ENCODE measurements around the gene POC1A.

POC1A gene

GRCh38 chr3:52154135-52155094 is at the start of gene POC1A:
POC1A (minus strand) TSS chr3:52154423; CDS start chr3:52154372, 51 bp downstream.
- DNase-seq: peak; percentile 86

GRCh38 chr3:52203701-52204100 is 49.5 kb upstream of the POC1A start:
- DNase-seq: no peak

- no peak for DNase-seq
These were observed 48.3 kb upstream of the POC1A start for GRCh38 chr3:52202384-52203077.

GRCh38 chr3:52200981-52201679 is 46.9 kb upstream of the POC1A start:
- no peak for DNase-seq

- no peak for DNase-seq
These were observed 44.7 kb upstream of the POC1A start for GRCh38 chr3:52198643-52199608.

- peak; percentile 87 for DNase-seq
These were observed 43.8 kb upstream of the POC1A start, which contains the start of gene ALAS1 for GRCh38 chr3:52197842-52198625. ALAS1 (plus strand) TSS chr3:52198160; CDS start chr3:52199242, 1,082 bp downstream.

- no peak for DNase-seq
These were observed 43.2 kb upstream of the POC1A start for GRCh38 chr3:52197499-52197841.

- no peak for DNase-seq
These were observed 42.8 kb upstream of the POC1A start for GRCh38 chr3:52196977-52197376.

GRCh38 chr3:52195823-52196331 is 41.7 kb upstream of the POC1A start:
- no peak for DNase-seq

GRCh38 chr3:52195291-52195597 is 41.0 kb upstream of the POC1A start:
- no peak for DNase-seq

GRCh38 chr3:52194485-52195290 is 40.5 kb upstream of the POC1A start:
- DNase-seq: no peak

GRCh38 chr3:52193065-52193464 is 38.8 kb upstream of the POC1A start:
- no peak for DNase-seq

GRCh38 chr3:52191663-52192062 is 37.4 kb upstream of the POC1A start:
- no peak for DNase-seq

GRCh38 chr3:52190294-52191074 is 36.3 kb upstream of the POC1A start:
- no peak for DNase-seq

GRCh38 chr3:52188556-52188955 is 34.3 kb upstream of the POC1A start:
- DNase-seq: no peak

- DNase-seq: no peak
These were observed 32.5 kb upstream of the POC1A start for GRCh38 chr3:52186729-52187128.

GRCh38 chr3:52185837-52186236 is 31.6 kb upstream of the POC1A start:
- no peak for DNase-seq

GRCh38 chr3:52185311-52185710 is 31.1 kb upstream of the POC1A start:
- no peak for DNase-seq

- DNase-seq: no peak
These were observed 30.5 kb upstream of the POC1A start for GRCh38 chr3:52184690-52185089.

All from CD4-positive, alpha-beta T cell treated with Interleukin-4 for 4 hours (primary cell).